ENCODE measurements around the gene OPCML. TPM values are rescaled to one million over a fixed set of nuclear protein-coding genes. Genes with fewer than 3 reads are reported as not detected.

The OPCML gene
- total and polyA plus RNA-seq, 9 donors: 0.59 to 3.5 (median 1.5) TPM

DNA sequence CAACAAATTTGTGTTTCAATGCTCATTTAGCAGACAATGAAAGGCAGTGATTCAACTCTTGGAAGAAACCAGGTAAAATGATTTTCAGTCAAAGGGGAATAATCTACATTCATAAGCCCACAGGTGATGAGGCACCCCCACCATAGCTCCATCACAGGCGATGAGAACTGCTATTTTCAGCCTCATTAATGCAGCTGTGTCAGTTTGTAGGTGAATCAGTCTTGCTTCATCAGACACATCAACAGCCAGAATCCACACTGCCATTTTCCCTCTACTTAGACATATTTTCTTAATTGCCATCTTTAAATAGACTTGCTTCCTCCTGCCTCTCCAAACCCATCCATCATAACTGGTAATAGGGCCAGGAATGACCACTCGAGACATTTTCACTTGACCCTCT lies 701.0 kb downstream of the OPCML start:
- 80% methylated on average over 2 of the region's 2 CpGs for WGBS (ENCODE audit: insufficient coverage)
- Histone ChIP-seq H3K4me3 (ENCODE audit: low read length) (no peak overlapping the region), H3K27me3 (ENCODE audit: control insufficient read depth, insufficient read depth, low read length) (no peaks in the 10 kb centered on the region), H3K4me1 (ENCODE audit: control insufficient read depth, insufficient read depth, low read length) (no peaks in the 10 kb centered on the region), H3K27ac (ENCODE audit: low read length) (no peak overlapping the region), H3K36me3 (ENCODE audit: control insufficient read depth, insufficient read depth, low read length) (no peaks in the 10 kb centered on the region), H3K9me3 (replicated peaks; ENCODE audit: control insufficient read depth, low read depth, low read length) (no peaks in the 10 kb centered on the region)
- no peak for DNase-seq

DNA sequence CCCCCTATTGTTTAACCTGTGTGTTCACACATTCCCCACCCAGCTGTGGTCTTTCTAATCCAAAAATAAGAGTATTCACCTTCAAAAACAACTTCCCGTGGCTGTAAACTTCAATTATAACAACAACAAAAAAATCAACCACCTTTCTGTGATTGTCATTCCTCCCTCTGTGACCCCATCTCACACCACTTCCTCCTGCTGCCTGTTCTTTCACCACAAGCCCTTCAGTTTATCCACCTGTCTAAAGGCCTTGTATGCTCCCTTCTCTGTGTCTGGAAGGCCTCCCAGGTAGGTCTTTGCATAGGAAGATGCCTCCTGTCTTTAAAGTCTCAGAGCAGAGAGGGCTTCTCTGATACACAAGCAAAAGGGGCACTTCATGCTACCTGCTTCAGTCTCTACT lies 707.7 kb downstream of the OPCML start:
- WGBS (ENCODE audit: insufficient coverage): 46% methylated on average over 1 of the region's 1 CpG
- no peak for DNase-seq
- Histone ChIP-seq H3K4me3 (ENCODE audit: low read length) (no peak overlapping the region), H3K27ac (ENCODE audit: low read length) (no peak overlapping the region), H3K36me3 (ENCODE audit: control insufficient read depth, insufficient read depth, low read length) (no peaks in the 10 kb centered on the region), H3K4me1 (ENCODE audit: control insufficient read depth, insufficient read depth, low read length) (no peaks in the 10 kb centered on the region), H3K9me3 (replicated peaks; ENCODE audit: control insufficient read depth, low read depth, low read length) (no peaks in the 10 kb centered on the region), H3K27me3 (ENCODE audit: control insufficient read depth, insufficient read depth, low read length) (no peaks in the 10 kb centered on the region)

DNA sequence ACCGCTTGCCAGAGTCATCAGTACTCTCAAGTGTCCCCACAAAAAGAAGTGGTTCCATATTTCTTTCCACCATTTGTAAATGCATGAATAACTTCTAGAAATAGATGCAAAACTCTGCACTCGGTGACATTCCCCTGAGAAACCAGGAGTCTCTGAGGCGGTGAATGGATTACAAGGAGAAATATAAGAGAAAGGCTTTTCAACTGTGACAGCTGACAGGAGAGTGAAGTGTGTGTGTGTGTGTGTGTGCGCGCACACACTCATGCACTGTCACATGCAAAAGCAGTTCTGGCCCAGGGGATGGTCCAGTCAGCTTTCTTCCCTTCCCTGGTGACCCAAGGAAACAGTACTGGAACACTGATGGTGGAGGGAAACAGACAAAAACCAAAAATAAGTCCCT lies 710.0 kb downstream of the OPCML start:
- Histone ChIP-seq H3K27ac (ENCODE audit: low read length) (no peak overlapping the region), H3K36me3 (ENCODE audit: control insufficient read depth, insufficient read depth, low read length) (no peaks in the 10 kb centered on the region), H3K9me3 (replicated peaks; ENCODE audit: control insufficient read depth, low read depth, low read length) (no peaks in the 10 kb centered on the region), H3K27me3 (ENCODE audit: control insufficient read depth, insufficient read depth, low read length) (no peaks in the 10 kb centered on the region), H3K4me3 (ENCODE audit: low read length) (no peak overlapping the region), H3K4me1 (ENCODE audit: control insufficient read depth, insufficient read depth, low read length) (no peaks in the 10 kb centered on the region)
- WGBS (ENCODE audit: insufficient coverage): 80% methylated on average over 1 of the region's 5 CpGs
- DNase-seq: no peak

DNA sequence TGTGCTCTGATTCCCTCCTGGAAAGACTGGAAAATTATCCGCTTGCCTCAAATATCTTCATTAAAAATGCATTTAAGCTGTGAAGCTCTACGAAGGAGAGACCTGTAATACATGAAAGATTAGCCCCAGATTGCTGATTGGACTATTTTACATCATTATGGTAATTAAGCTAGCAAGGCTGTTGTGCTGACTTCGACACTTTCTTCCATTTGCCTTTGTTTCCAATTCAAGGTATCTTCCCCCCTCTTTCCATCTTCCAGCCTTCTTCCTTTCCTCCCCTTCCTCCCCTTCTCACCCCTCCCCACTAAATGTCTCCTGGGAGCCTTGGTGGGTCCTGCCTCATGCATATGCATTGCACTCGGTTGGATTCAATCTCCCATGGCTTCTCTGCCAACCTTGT lies 710.8 kb downstream of the OPCML start:
- H3K36me3 ChIP-seq (ENCODE audit: control insufficient read depth, insufficient read depth, low read length): no peaks in the 10 kb centered on the region
- DNase-seq: no peak
- no peaks in the 10 kb centered on the region for H3K27me3 ChIP-seq (ENCODE audit: control insufficient read depth, insufficient read depth, low read length)
- WGBS (ENCODE audit: insufficient coverage): 100% methylated on average over 1 of the region's 4 CpGs
- no peaks in the 10 kb centered on the region for H3K9me3 ChIP-seq (replicated peaks; ENCODE audit: control insufficient read depth, low read depth, low read length)
- no peak overlapping the region for H3K27ac ChIP-seq (ENCODE audit: low read length)
- no peaks in the 10 kb centered on the region for H3K4me1 ChIP-seq (ENCODE audit: control insufficient read depth, insufficient read depth, low read length)
- H3K4me3 ChIP-seq (ENCODE audit: low read length): no peak overlapping the region

DNA sequence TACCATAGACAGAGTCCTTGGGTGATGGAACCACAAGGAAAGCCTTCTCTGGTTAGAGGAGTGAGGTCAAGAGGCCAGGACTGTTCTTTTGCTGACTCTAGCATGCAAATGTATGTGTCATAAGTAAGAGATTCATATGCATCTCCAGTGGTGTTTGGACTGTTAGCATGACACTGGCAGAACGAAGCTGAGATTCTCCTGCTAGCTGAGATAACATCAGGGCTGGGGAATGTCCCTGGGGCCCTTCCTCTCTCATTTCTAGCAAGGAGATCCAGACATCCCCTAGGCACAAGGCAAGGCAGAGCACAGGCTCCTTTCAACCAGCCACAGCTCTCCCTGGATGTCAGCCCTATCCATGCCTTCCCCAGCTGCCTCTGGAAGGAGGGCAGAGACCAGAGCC lies 711.3 kb downstream of the OPCML start:
- Histone ChIP-seq H3K9me3 (replicated peaks; ENCODE audit: control insufficient read depth, low read depth, low read length) (no peaks in the 10 kb centered on the region), H3K27ac (ENCODE audit: low read length) (no peak overlapping the region), H3K4me1 (ENCODE audit: control insufficient read depth, insufficient read depth, low read length) (no peaks in the 10 kb centered on the region), H3K4me3 (ENCODE audit: low read length) (no peak overlapping the region), H3K27me3 (ENCODE audit: control insufficient read depth, insufficient read depth, low read length) (no peaks in the 10 kb centered on the region), H3K36me3 (ENCODE audit: control insufficient read depth, insufficient read depth, low read length) (no peaks in the 10 kb centered on the region)
- no peak for DNase-seq
- WGBS (ENCODE audit: insufficient coverage): no CpG with 5 or more reads among the region's 1 CpG

DNA sequence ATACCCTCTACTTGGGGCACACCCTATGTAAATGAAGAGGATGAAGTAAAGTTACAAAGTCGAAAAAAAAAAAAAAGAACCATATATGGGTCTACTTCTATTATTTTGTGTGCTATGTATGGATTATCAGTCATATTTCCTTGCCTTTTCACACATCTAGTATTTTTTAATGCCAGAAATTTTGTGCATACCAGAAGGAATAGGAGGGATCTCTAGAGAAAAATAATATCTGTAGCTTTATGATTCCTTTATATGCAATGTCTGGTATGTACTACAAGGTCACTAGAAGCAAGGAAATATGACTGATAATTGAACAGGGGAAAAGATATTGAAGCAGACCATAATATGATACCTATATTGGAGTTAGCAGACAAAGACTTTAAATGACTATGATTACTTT lies 713.4 kb downstream of the OPCML start:
- Histone ChIP-seq H3K4me3 (ENCODE audit: low read length) (no peak overlapping the region), H3K27ac (ENCODE audit: low read length) (no peak overlapping the region), H3K4me1 (ENCODE audit: control insufficient read depth, insufficient read depth, low read length) (no peaks in the 10 kb centered on the region), H3K36me3 (ENCODE audit: control insufficient read depth, insufficient read depth, low read length) (no peaks in the 10 kb centered on the region), H3K9me3 (replicated peaks; ENCODE audit: control insufficient read depth, low read depth, low read length) (no peaks in the 10 kb centered on the region), H3K27me3 (ENCODE audit: control insufficient read depth, insufficient read depth, low read length) (no peaks in the 10 kb centered on the region)
- no CpG with 5 or more reads among the region's 1 CpG for WGBS (ENCODE audit: insufficient coverage)
- DNase-seq: no peak

DNA sequence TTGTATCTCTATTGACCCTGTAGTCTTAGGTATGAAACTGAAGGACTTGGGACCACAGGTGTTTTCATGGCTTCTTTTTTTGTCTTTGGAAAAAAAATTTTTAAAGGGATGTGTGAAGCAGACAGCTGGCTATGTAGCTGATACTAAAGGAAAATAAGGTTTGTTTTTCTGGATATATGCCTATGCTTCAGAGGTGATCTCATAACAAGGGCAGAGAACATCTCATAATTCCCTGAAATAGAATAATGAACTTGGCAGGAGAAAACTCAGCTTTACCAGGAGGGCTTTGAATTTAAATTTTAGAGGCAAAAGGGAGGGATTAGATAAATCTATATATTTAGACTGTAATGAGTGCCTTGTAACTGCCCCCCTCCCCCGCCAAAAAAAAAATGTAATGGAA lies 714.9 kb downstream of the OPCML start:
- Histone ChIP-seq H3K27me3 (ENCODE audit: control insufficient read depth, insufficient read depth, low read length) (no peaks in the 10 kb centered on the region), H3K36me3 (ENCODE audit: control insufficient read depth, insufficient read depth, low read length) (no peaks in the 10 kb centered on the region), H3K9me3 (replicated peaks; ENCODE audit: control insufficient read depth, low read depth, low read length) (no peaks in the 10 kb centered on the region), H3K4me1 (ENCODE audit: control insufficient read depth, insufficient read depth, low read length) (no peaks in the 10 kb centered on the region), H3K27ac (ENCODE audit: low read length) (no peak overlapping the region), H3K4me3 (ENCODE audit: low read length) (no peak overlapping the region)
- no peak for DNase-seq
- WGBS (ENCODE audit: insufficient coverage): no CpG with 5 or more reads among the region's 1 CpG

DNA sequence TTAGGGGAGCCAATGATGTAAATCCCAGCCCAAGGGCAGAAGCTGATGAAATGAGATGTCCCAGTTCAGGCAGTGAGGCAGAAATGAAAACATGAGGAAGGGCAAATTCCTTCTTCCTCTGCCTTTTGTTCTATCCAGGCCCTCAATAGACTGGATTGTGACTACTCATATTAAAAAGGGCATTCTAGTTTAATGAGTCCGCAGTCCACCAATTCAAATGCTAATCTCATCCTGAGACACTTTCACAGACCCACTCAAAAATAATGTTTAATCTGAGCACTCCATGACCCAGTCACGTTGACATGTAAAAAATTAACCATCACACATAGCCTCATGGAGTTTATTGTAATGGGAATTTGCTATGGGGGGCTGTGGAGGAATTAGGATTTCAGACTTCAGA lies 717.9 kb downstream of the OPCML start:
- Histone ChIP-seq H3K27ac (ENCODE audit: low read length) (no peak overlapping the region), H3K36me3 (ENCODE audit: control insufficient read depth, insufficient read depth, low read length) (no peaks in the 10 kb centered on the region), H3K27me3 (ENCODE audit: control insufficient read depth, insufficient read depth, low read length) (no peaks in the 10 kb centered on the region), H3K4me1 (ENCODE audit: control insufficient read depth, insufficient read depth, low read length) (no peaks in the 10 kb centered on the region), H3K9me3 (replicated peaks; ENCODE audit: control insufficient read depth, low read depth, low read length) (no peaks in the 10 kb centered on the region), H3K4me3 (ENCODE audit: low read length) (no peak overlapping the region)
- DNase-seq: no peak
- 100% methylated on average over 1 of the region's 2 CpGs for WGBS (ENCODE audit: insufficient coverage)

DNA sequence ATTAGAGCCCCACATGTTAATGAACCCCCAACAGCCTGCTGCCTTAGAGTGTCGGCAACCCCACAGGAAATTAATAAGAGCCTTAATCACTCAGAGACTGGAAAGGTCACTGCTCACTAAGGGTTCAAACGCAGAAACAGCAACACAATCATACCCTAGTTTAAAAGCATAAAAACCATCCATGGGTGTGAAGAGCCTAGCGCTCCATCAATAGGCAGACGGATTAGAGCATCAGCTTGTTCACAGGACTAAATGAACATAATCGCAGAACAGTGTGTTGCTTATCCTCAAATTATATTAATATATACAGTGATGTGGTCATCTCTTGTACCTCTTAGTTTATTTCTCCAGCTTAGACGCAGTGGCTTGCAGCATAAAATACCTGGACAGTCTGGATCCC lies 720.7 kb downstream of the OPCML start:
- H3K27me3 ChIP-seq (ENCODE audit: control insufficient read depth, insufficient read depth, low read length): no peaks in the 10 kb centered on the region
- DNase-seq: no peak
- 80% methylated on average over 1 of the region's 6 CpGs for WGBS (ENCODE audit: insufficient coverage)
- H3K36me3 ChIP-seq (ENCODE audit: control insufficient read depth, insufficient read depth, low read length): no peaks in the 10 kb centered on the region
- no peaks in the 10 kb centered on the region for H3K9me3 ChIP-seq (replicated peaks; ENCODE audit: control insufficient read depth, low read depth, low read length)
- no peak overlapping the region for H3K4me3 ChIP-seq (ENCODE audit: low read length)
- no peak overlapping the region for H3K27ac ChIP-seq (ENCODE audit: low read length)
- no peaks in the 10 kb centered on the region for H3K4me1 ChIP-seq (ENCODE audit: control insufficient read depth, insufficient read depth, low read length)

DNA sequence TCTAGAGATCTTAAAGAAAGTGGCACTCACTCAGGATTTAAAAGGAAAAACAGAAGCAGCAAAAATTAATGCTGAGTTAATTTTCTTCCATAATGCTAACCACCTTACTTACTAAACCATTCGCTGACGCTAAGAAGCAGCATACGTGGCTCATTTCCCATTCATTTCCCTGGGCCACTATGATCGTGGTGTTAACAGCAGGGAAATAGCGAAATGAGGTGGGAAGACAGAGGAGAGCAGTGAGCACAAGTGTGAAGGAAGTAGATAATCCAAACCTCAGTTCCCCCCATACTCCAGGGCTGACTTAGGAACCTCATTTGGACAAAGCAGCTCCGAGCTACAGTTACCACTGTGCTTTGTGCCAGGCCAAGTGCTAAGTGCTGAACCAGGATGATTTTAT lies 723.2 kb downstream of the OPCML start:
- H3K27me3 ChIP-seq (ENCODE audit: control insufficient read depth, insufficient read depth, low read length): no peaks in the 10 kb centered on the region
- no peaks in the 10 kb centered on the region for H3K36me3 ChIP-seq (ENCODE audit: control insufficient read depth, insufficient read depth, low read length)
- H3K4me1 ChIP-seq (ENCODE audit: control insufficient read depth, insufficient read depth, low read length): no peaks in the 10 kb centered on the region
- no CpG with 5 or more reads among the region's 6 CpGs for WGBS (ENCODE audit: insufficient coverage)
- H3K9me3 ChIP-seq (replicated peaks; ENCODE audit: control insufficient read depth, low read depth, low read length): no peaks in the 10 kb centered on the region
- H3K4me3 ChIP-seq (ENCODE audit: low read length): no peak overlapping the region
- DNase-seq: no peak
- no peak overlapping the region for H3K27ac ChIP-seq (ENCODE audit: low read length)

DNA sequence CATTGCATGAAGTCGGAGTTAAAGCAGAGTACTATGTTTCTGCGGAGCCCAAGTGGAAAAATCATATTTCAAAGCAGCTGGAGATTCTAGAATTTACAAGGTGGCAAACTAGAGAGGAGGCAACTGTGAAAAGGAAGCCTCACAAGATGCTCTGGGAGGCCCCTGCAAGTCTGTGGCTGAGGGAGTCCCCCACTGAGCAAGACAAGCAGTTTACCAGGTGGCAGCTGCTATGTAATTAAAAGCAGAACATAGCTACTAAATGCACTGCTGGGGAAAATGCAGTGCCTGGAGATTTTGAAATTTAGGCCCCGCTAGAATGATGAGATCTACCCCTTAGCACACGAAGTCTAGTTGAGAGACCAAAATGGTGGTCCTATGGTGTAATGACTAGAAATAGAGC lies 728.0 kb downstream of the OPCML start:
- Histone ChIP-seq H3K36me3 (ENCODE audit: control insufficient read depth, insufficient read depth, low read length) (no peaks in the 10 kb centered on the region), H3K9me3 (replicated peaks; ENCODE audit: control insufficient read depth, low read depth, low read length) (no peaks in the 10 kb centered on the region), H3K4me1 (ENCODE audit: control insufficient read depth, insufficient read depth, low read length) (no peaks in the 10 kb centered on the region), H3K4me3 (ENCODE audit: low read length) (no peak overlapping the region), H3K27ac (ENCODE audit: low read length) (no peak overlapping the region), H3K27me3 (ENCODE audit: control insufficient read depth, insufficient read depth, low read length) (no peaks in the 10 kb centered on the region)
- no peak for DNase-seq
- WGBS (ENCODE audit: insufficient coverage): 42% methylated on average over 2 of the region's 4 CpGs

Data from muscle of leg (tissue), 11 donors.